H1 (cell line): Measurements from ENCODE around the gene CHPF. TPM values are rescaled to one million over a fixed set of nuclear protein-coding genes. Genes with fewer than 3 reads are reported as not detected.

Experiments used
- CTCF ChIA-PET: fragments of 300-600 bp; sonication (Branson Sonifier 250); formaldehyde crosslinking; loops from one replicate; lab custom pipeline; 2021; ENCODE audit not compliant: partially characterized antibody; lab: Charles Lee
- POLR2A ChIA-PET: fragments of 300-600 bp; sonication (Branson Sonifier 250); formaldehyde crosslinking; loops from one replicate; lab custom pipeline; 2021; ENCODE audit warnings: inconsistent platforms; ENCODE audit not compliant: partially characterized antibody; lab: Charles Lee
- DNase-seq, 2 experiments: peaks; one replicate each; pipeline versions ENCODE4 v3.0.0 to v3.0.0-alpha.2; 2010 to 2022; ENCODE audit warnings: low spot score in 2 of 2, low read depth in 1 of 2, mixed read lengths in 1 of 2
- FAIRE-seq: peaks from 2 replicates; lab custom pipeline; 2011; peaks lifted over from hg19 to GRCh38; lab: Jason Lieb, UNC
- H2AFZ ChIP-seq: 2 replicates; pipeline ENCODE4 v1.8.1; 2012; ENCODE audit warnings: low read length, inconsistent platforms
- H2AK5ac ChIP-seq: 2 replicates; pipeline ENCODE4 v1.6.1; 2013; ENCODE audit warnings: low read depth, low read length
- H2BK120ac ChIP-seq: replicated peaks from 2 replicates; pipeline ENCODE3; 2013; ENCODE audit warnings: low read depth, low read length, inconsistent platforms
- H2BK12ac ChIP-seq: 2 replicates; pipeline ENCODE4 v1.6.1; 2013; ENCODE audit warnings: low read depth, low read length
- H2BK15ac ChIP-seq: 2 replicates; pipeline ENCODE4 v1.6.1; 2013; ENCODE audit warnings: low read length
- H2BK20ac ChIP-seq: 2 replicates; pipeline ENCODE4 v1.6.1; 2013; ENCODE audit warnings: low read length
- H2BK5ac ChIP-seq: 2 replicates; pipeline ENCODE4 v1.6.1; 2013; ENCODE audit warnings: low read depth, low read length
- H3K14ac ChIP-seq: 2 replicates; pipeline ENCODE4 v1.6.1; 2013; ENCODE audit warnings: inconsistent platforms; ENCODE audit not compliant: insufficient read length
- H3K18ac ChIP-seq: 2 replicates; pipeline ENCODE4 v1.6.1; 2013; ENCODE audit warnings: low read length; ENCODE audit errors: extremely low read depth
- H3K23ac ChIP-seq: 2 replicates; pipeline ENCODE4 v1.6.1; 2013; ENCODE audit warnings: inconsistent platforms; ENCODE audit not compliant: insufficient read length
- H3K23me2 ChIP-seq: 2 replicates; pipeline ENCODE4 v1.6.1; 2013; ENCODE audit warnings: low read depth, low read length
- H3K27ac ChIP-seq: 2 replicates; pipeline ENCODE4 v1.6.1; 2011; ENCODE audit warnings: low read depth, low read length, inconsistent platforms
- H3K27me3 ChIP-seq, 4 experiments: replicated peaks in 1 of 4; 1 replicate in 1 of 4; 2 replicates in 3 of 4; pipeline versions ENCODE4 v1.6.1 to v1.8.1; 2011 to 2013; ENCODE audit warnings: low read length in 3 of 4, mild to moderate bottlenecking in 3 of 4, inconsistent platforms in 2 of 4, mixed read lengths in 2 of 4, moderate library complexity in 1 of 4; ENCODE audit not compliant: control insufficient read depth in 3 of 4, insufficient read depth in 3 of 4; ENCODE audit errors: extremely low read depth in 1 of 4
- H3K36me3 ChIP-seq, 4 experiments: 2 replicates each; pipeline versions ENCODE4 v1.6.1 to v1.8.1; 2011 to 2013; ENCODE audit warnings: mild to moderate bottlenecking in 4 of 4, low read length in 3 of 4, moderate library complexity in 2 of 4, control low read depth in 1 of 4, inconsistent platforms in 1 of 4; ENCODE audit not compliant: insufficient read depth in 4 of 4, control insufficient read depth in 2 of 4
- H3K4ac ChIP-seq: replicated peaks from 2 replicates; pipeline ENCODE3; 2013; ENCODE audit warnings: low read length, low read depth, mixed read lengths, inconsistent platforms; ENCODE audit not compliant: insufficient read length
- H3K4me1 ChIP-seq, 4 experiments: replicated peaks in 1 of 4; 1 replicate in 1 of 4; 2 replicates in 3 of 4; pipeline versions ENCODE4 v1.6.1 to v1.8.1; 2011 to 2013; ENCODE audit warnings: low read length in 3 of 4, inconsistent platforms in 2 of 4, mixed read lengths in 1 of 4; ENCODE audit not compliant: insufficient read depth in 4 of 4, control insufficient read depth in 3 of 4
- H3K4me2 ChIP-seq, 2 experiments: 2 replicates each; pipeline versions ENCODE4 v1.6.1 to v1.8.1; 2011 to 2013; ENCODE audit warnings: low read depth in 2 of 2, low read length in 2 of 2, control low read depth in 1 of 2, inconsistent platforms in 1 of 2, mild to moderate bottlenecking in 1 of 2; ENCODE audit not compliant: insufficient read depth in 1 of 2
- H3K4me3 ChIP-seq, 4 experiments: fragments of 200-600, 300-600 bp in 1 of 4; sonication (generic), shearing (Covaris generic), sonication (Bioruptor Twin) in 1 of 4; 2 replicates each; pipeline versions ENCODE4 v1.5.1 to v1.8.1; 2011 to 2016; ENCODE audit warnings: low read length in 4 of 4, low read depth in 3 of 4, control low read depth in 2 of 4, inconsistent platforms in 2 of 4, mild to moderate bottlenecking in 2 of 4, mixed read lengths in 1 of 4, moderate library complexity in 1 of 4; ENCODE audit not compliant: insufficient read depth in 2 of 4; ENCODE audit errors: extremely low read depth in 1 of 4
- H3K56ac ChIP-seq: replicated peaks from 2 replicates; pipeline ENCODE3; 2013; ENCODE audit warnings: low read depth, mild to moderate bottlenecking, mixed read lengths, low read length, inconsistent platforms; ENCODE audit not compliant: insufficient read length
- H3K79me1 ChIP-seq: 2 replicates; pipeline ENCODE4 v1.6.1; 2013; ENCODE audit warnings: low read depth, low read length, control low read depth
- H3K79me2 ChIP-seq, 2 experiments: 2 replicates each; pipeline versions ENCODE4 v1.6.1 to v1.8.1; 2012 to 2013; ENCODE audit warnings: low read length in 2 of 2, mild to moderate bottlenecking in 2 of 2, inconsistent platforms in 1 of 2; ENCODE audit not compliant: insufficient read depth in 2 of 2, control insufficient read depth in 1 of 2
- H3K9ac ChIP-seq, 4 experiments: replicated peaks in 1 of 4; 1 replicate in 1 of 4; 2 replicates in 3 of 4; pipeline versions ENCODE4 v1.6.1 to v1.8.1; 2011 to 2013; ENCODE audit warnings: low read depth in 3 of 4, low read length in 3 of 4, control low read depth in 2 of 4, mild to moderate bottlenecking in 2 of 4, moderate library complexity in 2 of 4, inconsistent platforms in 1 of 4; ENCODE audit errors: extremely low read depth in 1 of 4
- H3K9me3 ChIP-seq, 2 experiments: 2 replicates each; pipeline versions ENCODE4 v1.6.1 to v1.8.1; 2012 to 2013; ENCODE audit warnings: mild to moderate bottlenecking in 2 of 2, moderate library complexity in 2 of 2, control low read depth in 1 of 2, inconsistent platforms in 1 of 2, low read depth in 1 of 2, low read length in 1 of 2, mixed read lengths in 1 of 2; ENCODE audit not compliant: insufficient read depth in 2 of 2
- H4K20me1 ChIP-seq, 2 experiments: replicated peaks in 1 of 2; 2 replicates each; pipeline versions ENCODE3 to v1.8.1; 2011 to 2013; ENCODE audit warnings: inconsistent platforms in 2 of 2, low read length in 2 of 2, mild to moderate bottlenecking in 1 of 2; ENCODE audit not compliant: insufficient read depth in 2 of 2, control insufficient read depth in 1 of 2
- H4K5ac ChIP-seq: 2 replicates; pipeline ENCODE4 v1.6.1; 2013; ENCODE audit warnings: low read length, low read depth, mixed read lengths, inconsistent platforms; ENCODE audit not compliant: insufficient read length
- H4K8ac ChIP-seq: 2 replicates; pipeline ENCODE4 v1.8.0; 2013; ENCODE audit warnings: mild to moderate bottlenecking, moderate library complexity, low read length, inconsistent platforms; ENCODE audit not compliant: insufficient read depth; ENCODE audit errors: extremely low read depth
- H4K91ac ChIP-seq: replicated peaks from 2 replicates; pipeline ENCODE3; 2013; ENCODE audit warnings: low read length, mixed read lengths, inconsistent platforms; ENCODE audit not compliant: insufficient read length
- BACH1 ChIP-seq: IDR thresholded peaks from 2 replicates; pipeline ENCODE4 v1.6.1; 2012; ENCODE audit warnings: low read length, improper control_type of control experiment
- CHD2 ChIP-seq: IDR thresholded peaks from 2 replicates; pipeline ENCODE4 v1.6.1; 2012; ENCODE audit warnings: low read length, improper control_type of control experiment
- EGR1 ChIP-seq: IDR thresholded peaks from 2 replicates; pipeline ENCODE4 v1.6.1; 2011; ENCODE audit warnings: low read depth, low read length, borderline replicate concordance
- GABPA ChIP-seq: IDR thresholded peaks from 2 replicates; pipeline ENCODE4 v1.6.1; 2011; ENCODE audit warnings: mild to moderate bottlenecking, low read length, moderate library complexity, borderline replicate concordance; ENCODE audit not compliant: insufficient read depth
- HDAC6 ChIP-seq: IDR thresholded peaks from one replicate; pipeline ENCODE4 v1.7.1; 2012; ENCODE audit warnings: low read depth, mild to moderate bottlenecking, inconsistent platforms, low read length, moderate library complexity
- KDM4A ChIP-seq: IDR thresholded peaks from one replicate; pipeline ENCODE4 v1.7.1; 2012; ENCODE audit warnings: low read depth, mild to moderate bottlenecking, moderate library complexity, low read length, inconsistent platforms; ENCODE audit not compliant: severe bottlenecking
- SP4 ChIP-seq: IDR thresholded peaks from 2 replicates; pipeline ENCODE4 v1.6.1; 2012; ENCODE audit warnings: low read length, inconsistent platforms
- SRF ChIP-seq: IDR thresholded peaks from 2 replicates; pipeline ENCODE4 v1.6.1; 2011; ENCODE audit warnings: mild to moderate bottlenecking, low read depth, low read length, moderate library complexity
- YY1 ChIP-seq: IDR thresholded peaks from 2 replicates; pipeline ENCODE4 v1.6.1; 2011; ENCODE audit warnings: low read depth, mild to moderate bottlenecking, low read length
- WGBS, 2 experiments: shearing (Covaris generic) in 1 of 2; methylation state at CpG; one replicate each; pipeline versions ENCODE4 v1.1.6 to v1.1.7; 2013 to 2015; ENCODE audit warnings: low lambda C conversion rate in 2 of 2, mixed read lengths in 2 of 2, inconsistent platforms in 1 of 2, low coverage in 1 of 2, missing lambda C conversion rate in 1 of 2; ENCODE audit not compliant: insufficient replicate concordance in 2 of 2, insufficient coverage in 1 of 2, insufficient read length in 1 of 2; ENCODE audit errors: extremely low coverage in 1 of 2, missing lambda C conversion rate in 1 of 2; 5-methylcytosine and 5-hydroxymethylcytosine counted together
- polyA plus RNA-seq, 7 experiments: library from polyadenylated mRNA; depleted of rRNA in 3 of 7; stranded (reverse) in 5 of 7; unstranded in 2 of 7; fragments of >200 nt in 5 of 7; fragments of 200-250 nt in 2 of 7; gene quantifications; 1 replicate in 5 of 7; 2 replicates in 1 of 7; 4 replicates in 1 of 7; pipeline versions ENCODE4 v1.2.1 to v1.2.3, GENCODE V29; 2011 to 2013; ENCODE audit warnings: missing spikeins in 2 of 7, mixed read lengths in 2 of 7
- total RNA-seq: library from RNA; stranded (reverse); fragmentation: NEBNext Ultra II Directional; extraction: Animal tissue kit (Norgen Biotek cat#: 25700); gene quantifications from 2 replicates; pipeline ENCODE4 v1.2.1, GENCODE V29; 2021

The CHPF gene
- total and polyA plus RNA-seq, 2 of the 8 experiments (the other 6 are each of a cell fraction or from before 2014, with no cell fraction given) = 62.9 to 67.3 TPM

GRCh38 chr2:219508971-219509779, 34.4 kb downstream of the CHPF start:
- ChIA-PET CTCF (interaction anchor here (0.8 to 113.1 kb wide), 15 partner anchors 16 to 1607 kb away, joined by 3 to 7248 read pairs (median 4); partner anchors contain the start of genes DES, DNPEP, GMPPA and SPEG), POLR2A (interaction anchor here (0.6 to 11.0 kb wide), 6 partner anchors 11 to 187 kb away, joined by 3 to 216 read pairs (median 6); partner anchors contain the start of gene GMPPA)
- Histone ChIP-seq H2BK120ac (peak overlapping the region; percentile 52), H3K79me2 (no peaks in the 10 kb centered on the region), H3K18ac (peak overlapping the region; percentile 71; the same call in 1 of the 2 replicates), H2AK5ac (no peak overlapping the region), H2BK5ac (peak overlapping the region; percentile 85; the same call in 1 of the 2 replicates), H4K91ac (peak overlapping the region; percentile 87), H3K9ac (no peak overlapping the region), H3K79me1 (no peaks in the 10 kb centered on the region), H3K27me3 (peaks cover 2 to 29% (median 26%) of the 10 kb centered on the region in 4 experiments), H3K4me3 (peak overlapping the region in 2 of 4 experiments; percentile 51 to 56; a peak in 4 of 8 replicates), H4K5ac (no peak overlapping the region), H2BK20ac (0 out of 2 replicates have a peak overlapping the region, but pooled peaks have one; percentile 86), H2AFZ (no peak overlapping the region), H3K4ac (peak overlapping the region; percentile 75), H3K36me3 (no peaks in the 10 kb centered on the region; a peak in 1 of 8 replicates), H3K56ac (no peak overlapping the region), H3K27ac (no peak overlapping the region), H4K20me1 (peaks cover 0 to 2% of the 10 kb centered on the region in 2 experiments), H3K23ac (no peak overlapping the region), H3K4me1 (peaks cover 7 to 72% (median 62%) of the 10 kb centered on the region in 4 experiments), H3K23me2 (peaks cover 6% of the 10 kb centered on the region), H2BK12ac (peak overlapping the region; percentile 84; the same call in 1 of the 2 replicates), H3K9me3 (no peaks in the 10 kb centered on the region), H4K8ac (no peak overlapping the region; the same call in 1 of the 2 replicates), H2BK15ac (0 out of 2 replicates have a peak overlapping the region, but pooled peaks have one; percentile 72), H3K14ac (no peak overlapping the region), H3K4me2 (peak overlapping the region; percentile 40 to 97)
- WGBS, 2 experiments = 0% methylated on average over 2 of the region's 14 CpGs; no CpG with 5 or more reads in 1 of the 2 experiments
- FAIRE-seq (no peak), DNase-seq (no peak)
- TF ChIP-seq BACH1 (no peak), GABPA (no peak), CHD2 (no peak), YY1 (0 out of 2 replicates have a peak, but pooled peaks have one; percentile 52), HDAC6 (no peak), SP4 (no peak), KDM4A (no peak), EGR1 (no peak), SRF (no peak)
